ENCODE data around the gene PEX11B. TPM values are rescaled to one million over a fixed set of nuclear protein-coding genes. Genes with fewer than 3 reads are reported as not detected.

Gene PEX11B
- polyA plus RNA-seq, 1 of the 3 experiments (the other 2 are of a cell fraction): 26.1 TPM

DNA sequence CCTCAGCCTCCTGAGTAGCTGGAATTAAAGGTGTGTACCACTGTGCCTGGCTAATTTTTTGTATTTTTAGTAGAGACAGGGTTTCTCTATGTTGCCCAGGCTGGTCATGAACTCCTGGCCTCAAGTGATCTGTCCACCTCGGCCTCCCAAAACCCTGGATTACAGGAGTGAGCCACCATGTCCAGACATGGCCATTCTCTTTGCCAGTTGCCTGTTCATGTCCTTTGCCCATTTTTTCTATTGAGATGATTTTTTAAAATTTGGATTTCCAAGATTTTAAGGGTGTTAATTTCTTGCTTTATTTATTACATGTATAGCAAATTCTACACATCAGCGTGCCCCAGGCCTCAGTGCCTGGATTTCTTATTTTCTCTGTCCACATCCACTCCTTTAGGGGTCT lies 48.8 kb upstream of the PEX11B start:
- TF ChIP-seq GABPA (IDR thresholded peaks at IDR 0.05; ENCODE audit: low read depth): no peak
- TF ChIP-seq CHD2 (IDR thresholded peaks at IDR 0.05; ENCODE audit: low read length, partially characterized antibody): no peak
- TF ChIP-seq RAD21 (IDR thresholded peaks at IDR 0.05; ENCODE audit: low read length): no peak
- TF ChIP-seq TAF1 (IDR thresholded peaks at IDR 0.05; ENCODE audit: borderline replicate concordance, low read depth, low read length): no peak
- TF ChIP-seq MXI1 (IDR thresholded peaks at IDR 0.05; ENCODE audit: low read depth, low read length): no peak
- no peak for TF ChIP-seq GATA2 (CRISPR knock-in tag; IDR thresholded peaks at IDR 0.05)
- no peak for TF ChIP-seq FOSL2 (IDR thresholded peaks at IDR 0.05; ENCODE audit: borderline replicate concordance, low read depth)
- TF ChIP-seq SMC3 (IDR thresholded peaks at IDR 0.05; ENCODE audit: low read depth, low read length): no peak
- TF ChIP-seq YY1 (IDR thresholded peaks at IDR 0.05; ENCODE audit: low read depth): no peak
- no peak for TF ChIP-seq ELF1 (IDR thresholded peaks at IDR 0.05)
- no peak for TF ChIP-seq EP300 (IDR thresholded peaks at IDR 0.05; ENCODE audit: borderline replicate concordance in 1 of 2, low read depth in 1 of 2, low read length in 1 of 2)
- TF ChIP-seq RFX5 (IDR thresholded peaks at IDR 0.05; ENCODE audit: low read length): no peak
- no peak for TF ChIP-seq RCOR1 (IDR thresholded peaks at IDR 0.05; ENCODE audit: low read length)
- TF ChIP-seq, protein P1, sequence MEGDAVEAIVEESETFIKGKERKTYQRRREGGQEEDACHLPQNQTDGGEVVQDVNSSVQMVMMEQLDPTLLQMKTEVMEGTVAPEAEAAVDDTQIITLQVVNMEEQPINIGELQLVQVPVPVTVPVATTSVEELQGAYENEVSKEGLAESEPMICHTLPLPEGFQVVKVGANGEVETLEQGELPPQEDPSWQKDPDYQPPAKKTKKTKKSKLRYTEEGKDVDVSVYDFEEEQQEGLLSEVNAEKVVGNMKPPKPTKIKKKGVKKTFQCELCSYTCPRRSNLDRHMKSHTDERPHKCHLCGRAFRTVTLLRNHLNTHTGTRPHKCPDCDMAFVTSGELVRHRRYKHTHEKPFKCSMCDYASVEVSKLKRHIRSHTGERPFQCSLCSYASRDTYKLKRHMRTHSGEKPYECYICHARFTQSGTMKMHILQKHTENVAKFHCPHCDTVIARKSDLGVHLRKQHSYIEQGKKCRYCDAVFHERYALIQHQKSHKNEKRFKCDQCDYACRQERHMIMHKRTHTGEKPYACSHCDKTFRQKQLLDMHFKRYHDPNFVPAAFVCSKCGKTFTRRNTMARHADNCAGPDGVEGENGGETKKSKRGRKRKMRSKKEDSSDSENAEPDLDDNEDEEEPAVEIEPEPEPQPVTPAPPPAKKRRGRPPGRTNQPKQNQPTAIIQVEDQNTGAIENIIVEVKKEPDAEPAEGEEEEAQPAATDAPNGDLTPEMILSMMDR (IDR thresholded peaks at IDR 0.05): no peak
- TF ChIP-seq JUND (IDR thresholded peaks at IDR 0.05): no peak
- no peak for TF ChIP-seq NRF1 (IDR thresholded peaks at IDR 0.05; ENCODE audit: low read depth, low read length)
- TF ChIP-seq EZH2phosphoT487 (IDR thresholded peaks at IDR 0.05; ENCODE audit: borderline replicate concordance, low read depth): no peak
- peaks cover 0 to 7% of the 10 kb centered on the region in 2 experiments for H3K36me3 ChIP-seq (replicated peaks in 1 of 2; ENCODE audit: control insufficient read depth in 1 of 2, insufficient read depth in 2 of 2, low read length in 1 of 2)
- peaks cover 15 to 18% of the 10 kb centered on the region in 2 experiments for H3K4me1 ChIP-seq (ENCODE audit: control insufficient read depth in 1 of 2, insufficient read depth in 2 of 2, low read depth in 1 of 2, low read length in 1 of 2)
- no peak for DNase-seq
- ChIA-PET POLR2A (no interaction called here), CTCF (interaction anchor here (0.9 to 5.5 kb wide), 4 partner anchors 11 to 123 kb away, joined by 3 to 36 read pairs (median 4); no protein-coding TSS in a partner anchor)
- 0 out of 2 replicates have a peak, but pooled peaks cover 4% of the 10 kb centered on the region for H3K79me2 ChIP-seq (ENCODE audit: insufficient read depth)
- H2AFZ ChIP-seq (ENCODE audit: low read depth): no peak overlapping the region
- peaks cover 24% of the 10 kb centered on the region for H3F3A ChIP-seq (replicated peaks; ENCODE audit: insufficient read depth)
- no peaks in the 10 kb centered on the region for H3K9me2 ChIP-seq
- 62% methylated on average over 2 of the region's 2 CpGs for WGBS (ENCODE audit: low lambda C conversion rate)
- no peaks in the 10 kb centered on the region for H3K27me3 ChIP-seq (ENCODE audit: insufficient read depth)
- H3K9ac ChIP-seq: no peak overlapping the region
- H3K4me3 ChIP-seq (ENCODE audit: low read depth in 2 of 2, low read length in 1 of 2): no peak overlapping the region
- H3K9me3 ChIP-seq: no peaks in the 10 kb centered on the region
- no peak overlapping the region for H3K4me2 ChIP-seq
- no peaks in the 10 kb centered on the region for H4K20me1 ChIP-seq (ENCODE audit: insufficient read depth)
- H3K27ac ChIP-seq (ENCODE audit: low read depth in 2 of 2, low read length in 1 of 2): no peak overlapping the region

DNA sequence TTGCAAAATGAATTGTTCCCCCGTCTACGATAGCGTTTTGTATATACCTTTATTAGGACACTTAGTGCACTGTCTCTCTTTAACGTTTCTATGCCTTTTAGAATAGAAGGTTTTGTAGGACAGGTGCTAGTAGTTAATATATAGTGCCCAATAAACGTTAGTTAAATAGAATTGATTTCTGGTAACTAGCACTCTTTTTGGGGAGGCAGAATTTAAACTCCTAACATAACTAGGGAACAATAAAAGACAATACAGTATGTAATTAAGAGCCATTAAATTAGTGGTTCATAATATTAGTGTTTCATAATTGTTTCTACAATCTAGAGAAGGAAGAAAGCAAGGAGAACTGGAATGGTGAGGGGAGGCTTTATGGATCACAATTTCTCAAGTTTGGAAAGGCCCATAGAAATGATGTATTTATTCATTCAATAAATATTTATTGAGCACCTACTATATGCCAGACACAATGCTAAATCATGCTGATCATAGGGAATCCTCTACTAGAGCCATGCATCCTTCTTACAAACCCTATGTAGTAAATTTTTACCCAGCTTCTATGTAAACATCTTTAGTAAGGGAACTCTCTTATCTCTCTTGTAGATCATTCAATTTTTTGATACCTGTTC lies 46.7 kb upstream of the PEX11B start:
- Histone ChIP-seq H3K4me1 (ENCODE audit: control insufficient read depth in 1 of 2, insufficient read depth in 2 of 2, low read depth in 1 of 2, low read length in 1 of 2) (peaks cover 19 to 31% of the 10 kb centered on the region in 2 experiments), H3K4me2 (peak overlapping the region; percentile 95), H3K9me2 (no peaks in the 10 kb centered on the region), H3K4me3 (ENCODE audit: low read depth in 2 of 2, low read length in 1 of 2) (peak overlapping the region; percentile 77 to 78), H3K79me2 (ENCODE audit: insufficient read depth) (0 out of 2 replicates have a peak, but pooled peaks cover 4% of the 10 kb centered on the region), H3K9ac (peak overlapping the region; percentile 56), H3K9me3 (no peaks in the 10 kb centered on the region), H3K36me3 (replicated peaks in 1 of 2; ENCODE audit: control insufficient read depth in 1 of 2, insufficient read depth in 2 of 2, low read length in 1 of 2) (peaks cover 0 to 7% of the 10 kb centered on the region in 2 experiments), H4K20me1 (ENCODE audit: insufficient read depth) (no peaks in the 10 kb centered on the region), H3K27ac (ENCODE audit: low read depth in 2 of 2, low read length in 1 of 2) (peak overlapping the region; percentile 83 to 89), H3K27me3 (ENCODE audit: insufficient read depth) (no peaks in the 10 kb centered on the region), H3F3A (replicated peaks; ENCODE audit: insufficient read depth) (peaks cover 24% of the 10 kb centered on the region), H2AFZ (ENCODE audit: low read depth) (peak overlapping the region; percentile 92)
- ChIA-PET CTCF (interaction anchor here (0.7 to 5.5 kb wide), 8 partner anchors 12 to 119 kb away, joined by 3 to 36 read pairs (median 4); partner anchors contain the start of genes NUDT17 and RBM8A), POLR2A (interaction anchor here (0.6 to 3.8 kb wide), 4 partner anchors 14 to 106 kb away, joined by 3 to 31 read pairs (median 9); partner anchors contain the start of genes PEX11B, PIAS3 and RBM8A)
- 7% methylated on average over 5 of the region's 5 CpGs for WGBS (ENCODE audit: low lambda C conversion rate)
- TF ChIP-seq FOXM1 (IDR thresholded peaks at IDR 0.05; ENCODE audit: low read depth) (no peak), ELF1 (IDR thresholded peaks at IDR 0.05) (no peak), MEF2A (IDR thresholded peaks at IDR 0.05; ENCODE audit: borderline replicate concordance, low read depth) (no peak)
- DNase-seq: no peak
